Activated CD4-positive, alpha-beta T cell treated with anti-CD3 and anti-CD28 coated beads, Interleukin-2, Interleukin-4, amounts not matched to agents 100 ng/mL and 50 ng/mL, durations not matched to agents 16 hours and 8 hours (primary cell): ENCODE measurements around the gene FLYWCH1.

Experiments
- DNase-seq: peaks from one replicate; pipeline ENCODE4 v3.0.0-alpha.2; 2020; ENCODE audit warnings: low spot score

The FLYWCH1 gene

GRCh38 chr16:2968738-2969544, 57.2 kb downstream of the FLYWCH1 start, which contains the start of gene PAQR4:
TSS of gene PAQR4 (plus strand) at chr16:2969348. CDS start at chr16:2969675, 327 bp downstream.
- peak; percentile 90 for DNase-seq

- peak; percentile 87 for DNase-seq
Observed at GRCh38 chr16:2969545-2970521, 58.1 kb downstream of the FLYWCH1 start.

DNA sequence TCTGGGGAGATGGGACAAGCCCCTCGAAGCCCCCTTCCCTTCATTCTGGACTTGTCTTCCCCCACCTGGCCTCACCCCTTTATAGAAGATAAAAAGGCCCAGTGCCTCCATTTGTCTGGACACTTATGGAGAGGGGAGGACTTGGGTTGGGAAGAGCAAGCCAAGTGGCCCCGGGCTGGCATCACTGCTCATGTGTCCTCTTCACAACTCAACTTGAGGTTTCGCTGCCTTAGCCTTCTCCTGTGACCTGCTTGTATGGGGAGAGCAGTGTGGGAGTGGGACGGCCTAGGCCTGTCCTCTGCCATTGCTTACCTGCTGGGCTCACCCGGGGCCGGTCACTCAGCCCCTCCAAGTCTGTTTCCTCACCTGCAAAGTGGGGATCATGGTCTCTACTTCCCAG, 58.8 kb downstream of the FLYWCH1 start:
- DNase-seq: no peak

GRCh38 chr16:2971134-2971984, 59.6 kb downstream of the FLYWCH1 start:
- no peak for DNase-seq

DNA sequence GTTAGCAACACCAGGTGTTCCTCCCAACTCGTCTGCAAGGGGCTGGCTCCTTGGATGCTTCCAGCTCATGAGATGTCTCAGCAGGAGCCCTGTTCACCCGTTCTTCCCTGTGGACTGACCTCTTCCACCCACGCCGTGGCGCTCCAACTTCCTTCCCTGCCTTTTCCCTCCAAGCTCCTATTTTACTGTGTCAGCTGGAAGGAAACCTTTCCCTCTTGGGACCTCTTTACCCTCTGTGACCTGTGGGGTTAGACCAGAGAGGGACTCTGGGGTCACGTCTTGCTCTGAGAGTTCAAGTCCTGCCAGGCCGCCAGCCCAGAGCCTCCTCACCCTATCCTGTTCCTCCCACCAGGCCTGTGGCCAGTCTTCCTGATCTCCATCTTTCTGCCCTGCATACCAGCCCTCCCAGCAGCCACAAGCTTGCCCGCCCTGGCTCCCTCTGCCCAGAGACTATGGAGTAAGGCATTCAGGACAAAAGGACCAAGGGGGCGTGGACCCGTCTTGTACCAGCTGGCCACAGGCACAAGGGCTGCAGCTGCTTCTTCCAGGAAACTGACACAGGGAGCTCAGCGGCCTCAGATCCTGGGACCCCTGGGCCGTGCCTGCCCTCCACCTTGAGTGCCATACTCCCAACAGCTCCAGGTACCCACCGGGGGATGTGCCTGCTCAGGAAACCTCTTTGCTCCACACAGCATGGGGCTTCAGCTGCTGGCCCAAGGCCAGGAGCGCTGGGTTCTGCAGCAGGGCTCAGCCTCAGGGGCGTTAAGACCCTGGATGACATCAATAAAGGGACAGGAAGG, 60.5 kb downstream of the FLYWCH1 start:
- no peak for DNase-seq

DNA sequence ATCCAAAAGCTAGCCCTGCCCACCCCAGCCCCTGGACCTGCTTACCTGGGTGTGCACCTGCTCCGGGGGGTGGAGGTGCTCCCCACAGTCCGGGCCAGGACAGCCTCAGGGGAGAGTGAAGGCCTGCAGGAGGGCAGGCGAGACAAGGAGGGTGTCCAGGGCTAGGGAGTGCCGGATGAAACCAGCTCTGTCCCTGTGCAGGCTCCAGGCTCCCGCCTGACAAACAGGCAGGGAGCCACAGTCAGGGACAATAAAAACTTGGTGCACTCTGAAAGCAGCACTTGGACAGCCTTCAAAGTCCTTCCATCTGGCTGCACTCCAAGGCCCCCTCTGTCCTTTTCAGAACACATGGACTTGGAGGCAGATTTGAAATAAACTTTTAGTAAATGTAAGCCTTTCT, 61.4 kb downstream of the FLYWCH1 start:
- no peak for DNase-seq

- DNase-seq: no peak
Observed at GRCh38 chr16:2973605-2974318, 62.0 kb downstream of the FLYWCH1 start.

- DNase-seq: no peak
Observed at GRCh38 chr16:2974319-2975056, 62.8 kb downstream of the FLYWCH1 start.

- no peak for DNase-seq
Observed at GRCh38 chr16:2975161-2975795, 63.5 kb downstream of the FLYWCH1 start.

GRCh38 chr16:2976201-2976600, 64.5 kb downstream of the FLYWCH1 start:
- DNase-seq: no peak

- DNase-seq: no peak
Observed at GRCh38 chr16:2976673-2977072, 64.9 kb downstream of the FLYWCH1 start.

DNA sequence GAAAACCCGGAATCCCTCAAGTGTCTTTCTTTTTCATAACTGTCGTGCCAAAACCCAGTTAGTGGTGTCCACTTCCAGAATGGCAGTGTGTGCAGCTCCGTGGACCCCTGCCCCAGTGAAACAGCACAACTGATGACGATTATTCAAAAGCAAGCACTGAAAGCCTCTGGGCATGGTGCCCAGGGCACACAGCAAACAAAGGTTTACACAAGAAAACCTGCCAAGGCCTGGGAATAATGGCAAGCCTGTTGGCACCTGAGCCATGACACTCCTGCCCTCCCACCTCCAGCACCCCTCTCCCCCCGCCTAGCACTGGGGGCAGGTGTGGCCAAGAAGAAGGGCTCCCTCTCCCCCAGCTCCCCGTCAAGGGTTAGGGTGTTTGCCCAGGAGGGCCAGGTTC, 65.7 kb downstream of the FLYWCH1 start:
- DNase-seq: no peak

DNA sequence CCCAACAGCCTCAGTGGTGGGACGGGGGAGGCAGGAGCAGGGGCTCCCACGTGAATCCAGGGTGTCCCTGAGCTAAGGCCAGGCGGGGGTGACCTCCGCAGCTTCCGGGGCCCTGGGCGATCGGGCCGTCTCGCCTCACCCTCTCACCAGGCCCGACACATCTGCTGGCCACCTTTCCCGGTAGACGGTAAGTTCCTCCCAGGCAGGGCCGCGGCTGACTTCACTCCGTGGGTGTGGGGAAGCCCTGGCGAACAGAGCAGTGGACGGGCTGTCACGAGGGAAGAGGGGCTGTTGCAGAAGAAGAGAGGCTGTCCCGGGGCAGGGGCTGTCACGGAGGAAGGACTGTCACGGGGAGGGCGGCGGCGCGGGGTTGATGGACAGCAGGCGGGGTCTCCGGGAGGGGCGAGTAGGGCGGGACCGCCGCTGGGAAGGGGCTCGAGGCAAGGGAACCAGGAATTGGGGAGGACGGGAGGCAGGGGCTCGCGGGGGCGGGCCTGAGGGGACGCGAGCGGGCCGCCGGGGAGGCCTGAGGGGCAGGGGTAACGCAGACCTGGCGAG, 68.0 kb downstream of the FLYWCH1 start:
- no peak for DNase-seq

- peak; percentile 93 for DNase-seq
Observed at GRCh38 chr16:2980227-2981176, 68.8 kb downstream of the FLYWCH1 start, which contains the start of gene PKMYT1. TSS of gene PKMYT1 (minus strand) at chr16:2980446. CDS start at chr16:2979657, 789 bp downstream.

- no peak for DNase-seq
Observed at GRCh38 chr16:2981177-2981898, 69.6 kb downstream of the FLYWCH1 start.

DNA sequence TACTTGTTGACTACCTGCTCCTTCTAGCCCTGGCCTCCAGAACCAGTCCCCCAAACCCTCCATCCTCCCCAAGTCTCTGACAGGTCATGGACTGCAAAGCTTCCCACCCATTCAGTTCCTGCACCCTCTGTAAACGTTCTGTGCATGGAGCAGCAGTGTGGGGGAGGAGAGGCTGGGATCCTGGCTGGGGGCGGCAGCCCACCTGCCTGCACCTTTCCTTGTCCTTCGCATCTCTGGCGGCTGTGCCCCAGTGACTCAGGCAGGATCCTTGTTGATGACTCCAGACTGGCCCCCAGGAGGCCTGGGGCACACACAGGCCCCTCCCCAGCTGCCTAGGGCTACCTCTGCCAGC, 70.1 kb downstream of the FLYWCH1 start:
- no peak for DNase-seq

- no peak for DNase-seq
Observed at GRCh38 chr16:2982402-2982801, 70.7 kb downstream of the FLYWCH1 start.
